Mucosa of gallbladder (tissue), 1 donor: ENCODE results near the gene CAPS. TPM values are rescaled to one million over a fixed set of nuclear protein-coding genes. Genes with fewer than 3 reads are reported as not detected.
"Not testable (repeated sequence)": the region's sequence is repeated elsewhere in the genome, so short reads cannot be mapped to it uniquely, and the experiment has no call there.

Experiments
- DNase-seq: peaks from one replicate; pipeline ENCODE4 v3.0.0-alpha.2; 2020; ENCODE audit warnings: low spot score
- total RNA-seq: library from RNA; stranded (reverse); gene quantifications from one replicate; pipeline ENCODE4 v1.2.1, GENCODE V29; 2021
- donor health status: DM: no; HTN: no; CAD: no.

Gene CAPS
- total RNA-seq = 82.5 TPM

- peak; percentile 86 for DNase-seq
Measured at GRCh38 chr19:5913739-5914357, at the start of gene CAPS. CAPS (plus strand) TSS chr19:5914254; CDS start chr19:5914407, 153 bp downstream.

GRCh38 chr19:5864725-5865486 is 49.1 kb upstream of the CAPS start:
- DNase-seq = no peak

- DNase-seq = no peak
Measured at GRCh38 chr19:5865772-5866171, 48.3 kb upstream of the CAPS start.

GRCh38 chr19:5867201-5868136 is 46.6 kb upstream of the CAPS start:
- no peak for DNase-seq

- DNase-seq = no peak
Measured at GRCh38 chr19:5870986-5871394, 43.1 kb upstream of the CAPS start.

- no peak for DNase-seq
Measured at GRCh38 chr19:5873617-5874199, 40.3 kb upstream of the CAPS start.

- not testable (repeated sequence) for DNase-seq
Measured at GRCh38 chr19:5874496-5874895, 39.6 kb upstream of the CAPS start.

- no peak for DNase-seq
Measured at GRCh38 chr19:5877427-5877826, 36.6 kb upstream of the CAPS start.

GRCh38 chr19:5877882-5878281 is 36.2 kb upstream of the CAPS start:
- DNase-seq = no peak

- DNase-seq = no peak
Measured at GRCh38 chr19:5880196-5880595, 33.9 kb upstream of the CAPS start.

- DNase-seq = peak; percentile 73
Measured at GRCh38 chr19:5880604-5881078, 33.4 kb upstream of the CAPS start.

GRCh38 chr19:5881543-5882299 is 32.3 kb upstream of the CAPS start:
- DNase-seq = no peak

- DNase-seq = no peak
Measured at GRCh38 chr19:5882421-5882968, 31.6 kb upstream of the CAPS start.

GRCh38 chr19:5883157-5883873 is 30.7 kb upstream of the CAPS start:
- DNase-seq = not testable (repeated sequence)

- not testable (repeated sequence) for DNase-seq
Measured at GRCh38 chr19:5884065-5884811, 29.8 kb upstream of the CAPS start.

GRCh38 chr19:5889288-5889971 is 24.6 kb upstream of the CAPS start:
- no peak for DNase-seq

GRCh38 chr19:5890099-5890498 is 24.0 kb upstream of the CAPS start:
- no peak for DNase-seq

- no peak for DNase-seq
Measured at GRCh38 chr19:5891572-5891937, 22.5 kb upstream of the CAPS start.
